GM21528 (cell line): Measurements from ENCODE around the gene PSMG2.
"Not testable (repeated sequence)": the region's sequence is repeated elsewhere in the genome, so short reads cannot be mapped to it uniquely, and the experiment has no call there.

Source experiments
- ATAC-seq: cut with Tn5 transposase; IDR thresholded peaks from one replicate; pipeline ENCODE4 v1.9.1; 2021; ENCODE audit warnings: mild to moderate bottlenecking, moderate library complexity; ENCODE audit not compliant: unreplicated experiment, low FRiP score

Gene PSMG2

DNA sequence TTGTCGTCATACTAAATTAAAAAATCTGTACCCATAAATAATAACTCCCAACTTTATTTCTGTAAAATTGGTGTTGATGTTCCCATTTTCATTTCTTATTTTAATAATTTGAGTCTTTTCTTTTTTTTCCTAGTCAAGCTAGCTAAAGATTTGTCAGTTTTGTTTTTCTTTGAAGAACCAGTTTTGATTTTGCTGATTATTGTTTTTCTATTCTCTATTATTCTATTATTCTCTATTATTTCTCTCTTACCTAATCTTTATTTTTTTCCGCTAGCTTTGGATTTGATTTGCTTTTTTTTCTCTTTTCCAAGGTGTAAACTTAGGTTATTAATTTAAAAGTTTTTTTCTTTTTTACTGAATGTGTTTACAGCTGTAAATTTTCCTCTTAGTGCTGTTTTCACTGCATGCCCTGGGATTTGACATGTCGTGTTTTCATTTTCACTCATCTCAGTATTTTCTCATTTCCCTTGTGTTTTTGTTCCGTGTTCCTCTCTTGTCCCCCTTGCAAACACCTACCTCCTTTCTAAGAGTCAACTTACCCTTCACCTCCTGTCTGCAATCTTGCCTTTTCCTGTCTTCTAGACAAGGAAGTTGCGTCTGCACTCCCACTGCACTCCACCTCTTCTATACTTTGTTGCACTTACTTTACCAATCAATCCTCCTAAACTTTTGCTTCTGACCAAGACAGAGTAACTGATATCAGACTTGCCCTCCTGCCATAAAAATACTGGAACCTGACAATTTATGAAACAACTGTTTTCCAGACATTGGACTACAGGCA lies 18.8 kb downstream of the PSMG2 start:
- ATAC-seq, result no peak

DNA sequence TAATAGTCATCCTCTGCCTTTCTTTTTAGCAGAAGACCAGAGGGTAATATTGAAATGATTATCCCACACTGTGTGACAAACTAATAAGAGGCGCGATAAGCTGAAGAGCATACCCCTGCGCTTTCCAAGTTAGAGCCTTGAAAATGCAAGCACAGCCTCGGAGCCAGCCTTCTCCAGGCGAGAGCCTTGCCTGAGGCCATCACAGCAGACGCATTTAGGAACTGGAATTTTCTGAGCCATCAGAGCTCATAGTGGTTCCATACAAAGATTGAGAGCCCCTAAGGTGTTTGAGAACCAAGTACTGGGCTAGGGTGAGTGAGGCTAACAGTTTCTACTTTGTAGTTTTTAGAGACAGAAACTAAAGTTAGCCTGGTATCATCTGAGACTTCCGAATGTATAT lies 19.9 kb downstream of the PSMG2 start:
- no peak for ATAC-seq

DNA sequence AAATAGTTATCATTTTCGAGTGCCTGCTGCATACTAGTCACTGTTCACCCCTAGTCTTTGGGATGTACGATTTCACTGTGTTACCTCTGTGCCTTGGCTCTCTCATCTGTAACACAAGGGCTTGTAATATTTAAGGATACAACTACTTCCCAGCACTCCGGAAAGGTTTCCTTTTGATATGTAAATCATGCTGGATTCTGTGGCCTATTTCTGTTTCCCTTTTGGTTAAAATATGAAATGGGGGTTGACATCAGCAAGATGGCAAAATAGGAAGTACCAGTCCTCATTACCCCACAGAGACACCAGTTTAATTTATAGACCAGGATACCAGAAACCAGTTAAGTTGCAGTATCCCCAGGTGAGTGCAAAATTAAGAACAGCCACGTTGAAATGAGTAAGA lies 23.5 kb downstream of the PSMG2 start:
- ATAC-seq, result no peak

DNA sequence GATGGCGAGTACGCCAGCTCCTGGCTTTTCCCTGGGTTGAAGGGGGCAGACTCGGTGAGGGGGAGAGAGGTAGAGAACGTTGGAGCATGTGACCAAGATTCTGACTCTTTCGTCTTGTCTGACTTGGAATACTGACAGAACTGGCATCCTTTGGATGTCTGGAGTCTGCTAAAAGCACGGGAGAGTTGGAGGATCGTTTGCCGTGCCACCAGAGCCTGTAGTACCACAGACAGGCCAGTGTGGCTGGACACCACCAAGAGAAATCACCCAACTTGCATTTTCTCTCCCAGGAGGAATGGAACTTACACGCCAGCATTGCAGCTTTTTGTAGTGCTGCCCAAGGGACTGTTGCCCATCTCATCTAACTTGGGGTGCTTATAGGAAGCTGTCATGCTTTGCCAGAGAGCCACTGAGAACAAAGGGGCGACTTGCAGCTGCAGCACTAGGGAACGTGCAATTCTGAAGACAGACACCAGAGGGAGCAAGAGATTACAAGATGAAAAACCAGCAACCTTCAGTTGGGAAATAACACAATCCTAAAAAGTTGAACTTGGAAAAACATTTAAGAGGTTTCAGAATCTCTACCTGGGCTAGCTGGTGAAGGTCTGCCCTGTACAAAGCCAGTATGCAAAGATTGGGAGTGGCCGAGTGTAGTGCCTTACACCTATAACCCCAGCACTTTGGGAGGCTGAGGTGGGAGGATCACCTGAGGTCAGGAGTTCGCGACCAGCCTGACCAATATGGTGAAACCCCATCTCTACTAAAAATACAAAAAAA lies 24.1 kb downstream of the PSMG2 start:
- ATAC-seq, result no peak

DNA sequence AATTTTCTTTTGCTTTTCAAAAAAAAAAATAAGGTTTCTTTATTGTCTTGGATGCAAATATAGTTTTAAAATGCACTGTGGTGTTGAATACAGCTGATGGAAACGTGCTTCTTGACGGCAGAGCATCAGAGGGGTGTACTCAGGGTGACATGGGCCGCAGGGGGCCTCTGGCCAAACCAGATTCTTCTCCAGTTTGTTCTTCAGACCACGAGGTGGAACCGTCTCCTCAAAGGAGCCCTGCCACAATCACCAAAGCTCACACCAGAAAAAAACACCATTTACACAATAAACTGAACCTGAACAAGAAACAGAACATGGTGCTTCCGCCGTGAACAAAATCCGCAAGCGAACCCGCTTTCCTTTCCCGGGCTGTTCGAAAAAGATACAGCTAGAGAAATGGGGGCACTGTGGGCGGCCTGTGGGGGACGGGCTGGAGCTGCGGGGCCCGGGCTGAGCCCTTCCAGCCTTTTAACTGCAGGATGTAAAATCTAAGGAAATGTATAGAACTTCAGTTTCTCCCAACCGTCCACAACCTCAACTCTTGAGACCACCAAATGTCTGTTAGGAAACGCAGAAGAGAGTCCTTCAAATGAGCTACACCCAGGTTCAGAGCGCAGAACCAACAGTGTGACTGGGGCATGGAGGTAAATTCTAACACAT lies 34.5 kb downstream of the PSMG2 start:
- no peak for ATAC-seq

DNA sequence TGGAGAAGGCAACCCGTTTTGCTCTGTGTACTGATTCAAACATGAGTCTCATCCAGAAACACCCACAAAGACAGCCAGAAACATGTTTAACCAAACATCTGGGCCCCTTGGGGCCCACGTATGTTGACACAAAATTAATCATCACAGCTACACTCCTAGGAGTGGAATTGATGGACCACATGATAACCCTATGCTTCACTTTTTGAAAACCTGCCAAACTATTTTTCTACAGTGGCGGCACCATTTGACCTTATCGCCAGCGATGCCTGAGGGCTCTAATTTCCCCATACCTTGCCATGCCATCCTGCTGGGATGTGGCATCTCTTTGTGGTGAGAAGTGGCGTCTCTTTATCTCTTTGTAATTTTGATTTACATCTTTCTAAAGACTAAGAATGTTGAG lies 38.5 kb downstream of the PSMG2 start:
- ATAC-seq, result no peak

DNA sequence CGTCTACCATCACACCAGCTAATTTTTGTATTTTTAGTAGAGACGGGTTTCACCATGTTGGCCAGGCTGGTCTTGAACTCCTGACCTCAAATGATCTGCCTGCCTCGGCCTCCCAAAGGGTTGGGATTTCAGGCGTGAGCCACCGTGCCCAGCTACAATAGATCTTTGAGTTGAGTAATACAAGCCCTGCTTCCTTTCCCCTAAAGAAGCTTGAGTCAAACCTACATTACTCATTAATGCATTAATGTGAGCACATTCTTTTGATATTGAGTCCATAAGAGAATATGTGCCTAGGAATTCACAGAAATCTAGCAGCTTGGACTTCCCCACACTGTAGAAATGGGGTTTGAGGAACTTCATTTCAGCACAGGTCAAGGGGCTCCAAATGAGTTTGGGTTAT lies 39.6 kb downstream of the PSMG2 start:
- no peak for ATAC-seq

DNA sequence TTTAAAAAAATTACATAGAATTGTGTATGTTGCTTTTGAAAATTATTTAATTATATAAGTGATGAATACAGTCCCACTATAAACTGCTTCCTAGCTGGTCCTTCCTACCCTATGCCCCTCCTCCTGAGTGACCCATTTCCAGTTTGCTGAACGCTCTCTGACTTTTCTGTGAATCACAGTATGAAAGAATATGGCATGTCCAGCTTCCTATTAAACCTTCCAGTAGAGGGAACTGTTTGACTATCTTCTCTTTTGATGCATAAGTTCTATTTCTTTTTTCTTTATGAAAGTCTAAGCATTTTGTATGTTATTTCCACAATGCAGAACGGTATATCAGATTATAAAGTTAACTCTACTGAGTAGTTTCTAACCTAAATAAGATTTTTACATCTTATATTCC lies 41.3 kb downstream of the PSMG2 start:
- no peak for ATAC-seq

DNA sequence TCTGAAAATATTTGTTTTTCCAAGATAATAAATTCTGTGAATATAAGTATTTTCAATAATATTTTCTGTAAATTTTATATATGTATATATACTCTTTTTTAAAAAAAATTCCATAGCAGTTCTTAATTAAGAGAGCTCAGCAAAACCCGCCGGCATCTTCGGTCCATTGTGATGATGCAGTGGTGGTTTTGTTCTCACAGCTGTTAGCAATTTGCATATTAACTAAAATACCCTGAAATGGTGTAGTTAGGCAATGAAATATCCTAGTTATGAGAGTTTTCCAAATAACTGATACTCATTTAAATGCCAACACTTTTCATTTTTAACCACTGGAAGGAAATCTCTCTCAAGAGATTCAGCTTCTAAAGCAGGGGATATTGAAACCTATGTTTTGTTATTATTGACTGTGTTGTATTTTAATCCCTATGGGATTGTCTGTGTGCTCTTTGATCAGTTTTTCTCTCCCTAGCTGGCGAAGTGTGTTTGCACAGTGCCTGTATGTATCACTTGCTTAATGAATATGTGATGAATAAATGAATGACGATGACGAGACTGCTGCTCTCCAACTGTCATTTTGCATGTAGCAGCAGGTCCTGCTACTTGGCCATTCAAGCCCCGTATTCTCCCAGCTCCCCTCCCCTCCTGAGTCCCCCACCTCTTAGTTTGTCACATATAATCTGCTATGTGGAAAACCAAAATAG lies 42.4 kb downstream of the PSMG2 start:
- no peak for ATAC-seq

DNA sequence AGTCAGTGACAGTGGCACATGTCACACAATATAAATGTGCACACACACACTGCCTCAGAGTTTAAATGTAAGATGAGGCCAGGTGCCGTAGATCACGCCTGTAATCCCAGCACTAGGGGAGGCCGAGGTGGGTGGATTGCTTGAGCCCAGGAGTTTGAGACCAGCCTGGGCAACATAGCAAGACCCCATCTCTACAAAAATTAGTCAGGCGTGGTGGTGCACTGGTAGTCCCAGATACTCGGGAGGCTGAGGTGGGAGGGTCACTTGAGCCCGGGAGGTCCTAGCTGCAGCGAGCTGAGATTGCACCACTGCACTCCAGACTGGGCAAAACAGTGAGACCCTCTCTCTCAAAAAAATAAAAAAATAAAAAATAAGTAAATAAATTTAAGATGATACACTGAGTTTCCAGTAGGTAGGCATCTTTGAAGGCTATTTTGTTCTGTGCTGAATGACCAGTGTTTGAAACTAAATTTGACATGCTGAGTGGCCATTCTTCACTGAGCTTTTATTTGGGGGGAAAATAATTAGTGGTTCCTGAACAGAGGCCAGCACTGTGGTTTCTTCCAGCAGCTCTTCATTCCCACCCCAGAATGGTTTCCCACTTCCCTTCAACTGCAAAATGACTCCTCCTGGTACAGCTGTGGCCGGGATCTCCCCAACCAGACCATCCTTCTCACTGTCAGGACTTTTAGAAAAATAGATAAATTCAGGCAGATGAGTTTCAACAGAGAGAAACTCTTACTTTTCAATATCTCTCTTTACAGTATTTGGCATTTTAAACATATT lies 44.9 kb downstream of the PSMG2 start:
- no peak for ATAC-seq

DNA sequence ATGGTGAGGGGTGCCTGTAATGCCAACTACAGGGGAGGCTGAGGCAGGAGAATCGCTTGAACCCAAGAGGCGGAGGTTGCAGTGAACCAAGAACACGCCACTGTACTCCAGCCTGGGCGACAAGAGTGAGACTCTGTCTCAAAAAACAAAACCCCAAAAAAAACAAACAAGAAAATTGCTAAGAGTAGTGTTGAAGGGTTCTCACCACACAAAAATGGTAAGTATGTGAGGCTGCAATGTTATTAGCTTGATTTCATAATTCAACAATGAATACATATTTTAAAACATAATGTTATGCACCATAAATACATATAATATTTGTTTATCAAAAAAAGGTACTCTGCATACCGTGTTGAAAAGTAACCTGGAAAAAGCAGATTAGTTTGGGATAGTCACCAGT lies 45.8 kb downstream of the PSMG2 start:
- no peak for ATAC-seq

DNA sequence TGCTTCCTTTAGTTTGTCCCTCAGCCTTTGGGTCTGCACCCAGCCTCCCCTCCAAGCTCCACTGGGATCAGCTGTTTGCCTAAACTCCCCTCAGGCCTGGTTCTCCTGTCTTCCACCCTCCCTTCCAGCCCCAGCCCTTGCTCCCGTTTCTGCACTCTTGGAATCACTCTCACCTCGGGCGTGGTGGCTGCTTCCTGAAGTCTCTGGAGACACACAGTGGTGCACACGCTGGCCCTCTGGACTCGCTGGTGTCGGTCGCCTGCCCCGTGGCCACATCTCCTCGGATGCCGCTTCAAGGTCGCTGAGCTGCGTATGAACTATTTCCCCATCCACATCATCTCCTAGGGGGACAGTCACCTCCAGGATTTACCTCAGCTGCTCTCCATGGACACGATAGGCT lies 46.3 kb downstream of the PSMG2 start:
- no peak for ATAC-seq

DNA sequence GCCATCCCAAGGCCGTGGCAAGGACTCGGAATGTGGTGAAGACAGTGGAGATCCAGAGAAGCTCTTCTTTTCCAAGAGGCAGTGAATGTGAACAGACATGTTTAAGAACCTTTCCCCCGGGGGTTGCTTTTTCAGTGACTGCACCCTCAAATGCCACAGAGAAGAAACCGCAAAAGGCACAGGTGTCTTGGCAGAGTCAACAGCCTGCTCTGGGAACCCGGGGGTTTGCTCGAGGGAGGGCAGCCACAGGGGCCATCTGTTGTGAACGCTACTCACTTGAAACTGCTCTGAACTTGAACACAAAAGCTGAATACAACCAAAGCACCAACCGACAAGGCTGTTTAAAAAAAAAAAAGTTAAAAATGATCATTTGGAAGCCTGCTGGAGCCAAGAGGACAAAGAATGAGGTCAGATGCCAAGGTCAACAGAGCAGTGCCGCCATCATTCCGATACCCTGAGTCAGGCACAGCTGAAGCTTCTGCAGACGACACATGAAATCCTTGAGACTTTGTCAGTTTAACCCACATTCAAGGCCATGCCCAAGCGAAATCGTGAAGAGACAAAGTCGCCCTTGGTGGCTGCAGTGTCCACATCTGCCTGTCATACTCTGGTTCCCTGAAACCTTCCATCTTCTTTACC lies 47.4 kb downstream of the PSMG2 start:
- no peak for ATAC-seq

DNA sequence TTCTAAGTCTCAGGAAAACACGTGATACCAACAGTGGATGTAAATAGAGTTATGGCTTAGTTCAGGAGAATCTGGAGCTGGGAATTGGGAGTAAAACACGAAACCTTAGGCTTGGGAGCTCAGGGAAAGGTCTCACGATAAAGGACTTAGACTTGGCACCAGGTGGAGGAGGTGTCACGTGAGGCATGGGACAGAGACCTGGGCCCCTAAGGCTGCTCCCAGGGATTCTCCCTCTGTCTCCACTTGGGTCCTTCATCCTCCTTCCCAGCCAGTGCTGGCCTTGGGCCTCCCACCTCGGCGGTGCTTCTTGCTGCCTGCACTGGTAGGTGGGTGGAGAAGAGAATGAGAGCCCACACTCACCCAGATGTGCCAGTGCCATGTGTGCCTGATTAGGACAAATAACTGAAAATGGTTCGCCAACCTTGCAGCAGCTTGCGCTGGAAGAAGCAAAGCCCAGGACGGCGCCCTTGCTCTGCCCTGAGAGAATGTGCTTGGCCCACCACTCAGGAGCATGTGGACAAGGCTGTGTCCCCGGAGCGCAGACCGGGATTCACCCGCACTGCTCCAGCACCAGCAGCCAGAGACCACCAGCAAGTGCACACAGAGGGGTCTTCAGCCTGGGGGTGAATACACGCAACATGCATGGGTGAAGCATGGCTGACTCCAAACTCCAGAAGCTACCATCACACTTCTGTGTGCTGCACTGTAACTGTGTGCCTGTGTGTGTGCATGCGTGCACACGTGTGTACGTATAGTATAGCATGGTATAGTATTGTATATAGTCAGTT lies 48.1 kb downstream of the PSMG2 start:
- ATAC-seq, result no peak

DNA sequence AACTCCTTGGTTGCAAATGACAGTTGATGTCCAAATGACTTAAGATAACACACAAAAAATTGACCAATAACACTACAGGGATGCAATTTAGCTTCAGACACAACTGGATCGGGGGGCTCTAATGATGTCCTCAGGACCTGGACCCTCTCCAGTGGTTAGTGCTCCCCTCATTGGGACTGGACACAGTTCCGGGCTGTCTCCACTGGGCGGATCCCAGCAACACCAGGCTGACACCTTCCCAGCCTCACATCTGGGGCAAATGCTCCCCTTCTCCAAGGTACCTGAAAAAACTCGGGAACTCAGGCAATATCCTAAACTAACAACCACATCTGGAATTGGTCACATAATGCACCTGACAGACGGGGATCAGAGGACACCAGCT lies 48.7 kb downstream of the PSMG2 start:
- no peak for ATAC-seq

DNA sequence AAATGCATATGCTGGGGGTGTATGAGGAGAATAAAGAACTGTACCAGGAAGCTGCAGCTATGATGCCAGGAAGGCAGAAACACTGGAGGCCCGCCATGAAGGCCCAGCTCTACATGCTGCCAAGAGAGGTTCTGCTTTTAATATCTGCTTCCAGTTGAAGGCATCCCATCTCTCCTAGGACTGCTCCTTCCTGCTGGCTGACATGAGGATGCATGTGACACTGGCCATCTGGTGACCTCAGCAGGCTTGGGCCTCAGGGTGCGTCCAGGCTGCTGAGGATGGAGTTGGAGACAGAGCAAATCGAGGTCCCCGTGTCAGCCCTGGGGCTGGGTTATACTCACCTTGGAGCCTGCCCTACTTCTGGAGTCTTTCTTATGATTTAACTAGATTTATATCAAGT lies 49.0 kb downstream of the PSMG2 start:
- no peak for ATAC-seq

DNA sequence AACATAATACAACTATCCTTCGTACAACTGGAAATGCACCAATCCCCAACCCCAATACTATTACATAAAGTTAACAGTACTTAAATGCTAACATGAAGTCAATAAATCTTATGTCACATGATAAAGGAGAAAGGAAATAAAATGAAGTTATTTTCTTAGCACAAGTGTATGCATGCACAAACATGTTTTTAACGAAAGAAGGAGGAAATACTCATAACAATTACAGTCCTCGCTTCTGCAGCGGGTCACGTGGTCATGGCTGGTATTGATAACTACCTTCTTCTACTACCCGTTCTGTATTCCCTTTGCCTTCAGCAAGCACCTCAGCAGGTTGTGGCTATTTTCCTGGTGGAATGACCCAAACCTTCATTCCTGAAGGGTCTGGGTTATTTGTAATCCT lies 51.7 kb downstream of the PSMG2 start:
- no peak for ATAC-seq

DNA sequence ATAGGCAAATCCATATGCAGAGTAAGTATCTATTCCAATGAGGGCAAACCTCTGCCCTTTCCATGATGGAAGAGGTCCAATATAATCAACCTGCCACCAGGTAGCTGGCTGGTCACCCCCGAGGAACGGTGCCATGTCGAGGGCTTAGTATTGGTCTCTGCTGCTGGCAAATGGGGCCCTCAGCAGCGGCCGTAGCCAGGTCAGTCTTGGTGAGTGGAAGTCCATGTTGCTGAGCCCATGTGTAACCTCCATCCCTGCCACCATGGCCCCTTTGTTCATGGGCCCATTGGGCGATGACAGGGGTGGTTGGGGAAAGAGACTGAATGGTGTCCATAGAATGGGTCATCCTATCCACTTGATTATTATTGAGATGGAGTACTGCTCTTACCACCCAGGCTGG lies 52.8 kb downstream of the PSMG2 start:
- ATAC-seq, result not testable (repeated sequence)

DNA sequence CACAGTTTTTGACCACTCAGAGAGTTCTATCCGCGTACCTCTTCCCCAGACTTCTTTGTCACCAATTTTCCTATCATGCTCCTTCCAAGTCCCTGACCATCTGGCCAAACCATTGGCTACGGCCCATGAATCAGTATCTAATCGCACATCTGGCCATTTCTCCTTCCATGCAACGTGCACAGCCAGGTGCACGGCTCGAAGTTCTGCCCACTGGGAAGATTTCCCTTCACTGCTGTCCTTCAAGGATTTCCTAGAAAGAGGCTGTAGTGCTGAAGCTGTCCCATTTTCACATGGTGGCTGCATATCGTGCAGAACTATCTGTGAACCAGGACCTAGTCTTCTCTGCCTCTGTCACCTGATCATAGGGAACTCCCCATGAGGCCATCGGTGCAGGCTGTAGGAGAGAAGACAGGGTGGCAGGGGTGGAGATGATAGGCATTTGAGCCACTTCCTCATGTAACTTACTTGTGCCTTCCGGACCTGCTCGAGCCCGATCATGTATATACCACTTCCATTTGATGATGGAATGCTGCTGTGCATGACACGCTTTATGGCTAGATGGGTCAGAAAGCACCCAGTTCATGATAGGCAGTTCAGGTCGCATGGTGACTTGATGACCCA lies 53.9 kb downstream of the PSMG2 start:
- ATAC-seq, result not testable (repeated sequence)
